Measurements from ENCODE around the gene WDR55. TPM values are rescaled to one million over a fixed set of nuclear protein-coding genes. Genes with fewer than 3 reads are reported as not detected.

The WDR55 gene
- total RNA-seq, 1 experiment from 2014 or later, result 38.8 TPM

DNA sequence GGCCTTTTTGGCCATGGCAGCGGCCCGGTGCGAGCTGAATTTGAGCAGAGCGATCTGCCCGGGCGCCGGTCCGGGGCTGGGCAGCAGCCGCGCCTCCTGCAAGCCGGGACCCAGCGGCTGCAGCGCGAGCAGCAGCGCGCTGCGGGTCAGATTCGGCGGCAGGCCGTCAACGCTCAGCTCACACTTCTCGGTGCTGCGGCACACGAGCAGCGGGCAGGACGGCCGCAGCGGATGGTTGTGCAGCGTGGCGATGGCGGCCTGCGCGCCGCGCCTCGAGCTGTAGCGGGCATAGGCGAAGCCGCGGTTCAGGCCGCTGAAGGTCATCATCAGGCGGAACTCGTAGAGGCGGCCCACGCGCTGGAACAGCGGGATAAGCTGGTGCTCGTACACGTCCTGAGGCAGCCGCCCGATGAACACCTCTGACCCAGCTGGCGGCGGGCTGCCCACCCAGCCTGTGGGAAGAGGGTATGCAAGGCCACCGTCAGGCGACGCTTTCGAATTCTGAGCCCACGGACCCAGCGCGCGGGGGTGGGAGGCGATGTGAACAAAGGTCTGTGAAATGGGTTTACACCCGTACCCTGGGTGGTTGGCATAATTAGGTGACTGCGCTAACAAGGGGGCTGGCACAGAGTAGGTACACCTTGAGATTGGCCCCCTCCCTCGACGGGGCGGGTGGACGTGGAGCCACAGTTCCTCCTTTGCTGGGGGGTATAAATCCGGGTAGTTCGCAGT lies 7.9 kb downstream of the WDR55 start:
- Mint-ChIP-seq H3K9me3 (ENCODE audit: unreplicated experiment) (no peaks in the 10 kb centered on the region), H3K27me3 (ENCODE audit: insufficient read depth, unreplicated experiment) (no peaks in the 10 kb centered on the region), H3K4me3 (ENCODE audit: unreplicated experiment) (no peak overlapping the region), H3K4me1 (ENCODE audit: low read depth, unreplicated experiment) (no peaks in the 10 kb centered on the region), H3K27ac (ENCODE audit: unreplicated experiment) (no peak overlapping the region), H3K36me3 (ENCODE audit: insufficient read depth, unreplicated experiment) (peaks cover 62% of the 10 kb centered on the region)
- no TSS peak for BruUV-seq (replicated peaks)
- TF ChIP-seq, protein P1, sequence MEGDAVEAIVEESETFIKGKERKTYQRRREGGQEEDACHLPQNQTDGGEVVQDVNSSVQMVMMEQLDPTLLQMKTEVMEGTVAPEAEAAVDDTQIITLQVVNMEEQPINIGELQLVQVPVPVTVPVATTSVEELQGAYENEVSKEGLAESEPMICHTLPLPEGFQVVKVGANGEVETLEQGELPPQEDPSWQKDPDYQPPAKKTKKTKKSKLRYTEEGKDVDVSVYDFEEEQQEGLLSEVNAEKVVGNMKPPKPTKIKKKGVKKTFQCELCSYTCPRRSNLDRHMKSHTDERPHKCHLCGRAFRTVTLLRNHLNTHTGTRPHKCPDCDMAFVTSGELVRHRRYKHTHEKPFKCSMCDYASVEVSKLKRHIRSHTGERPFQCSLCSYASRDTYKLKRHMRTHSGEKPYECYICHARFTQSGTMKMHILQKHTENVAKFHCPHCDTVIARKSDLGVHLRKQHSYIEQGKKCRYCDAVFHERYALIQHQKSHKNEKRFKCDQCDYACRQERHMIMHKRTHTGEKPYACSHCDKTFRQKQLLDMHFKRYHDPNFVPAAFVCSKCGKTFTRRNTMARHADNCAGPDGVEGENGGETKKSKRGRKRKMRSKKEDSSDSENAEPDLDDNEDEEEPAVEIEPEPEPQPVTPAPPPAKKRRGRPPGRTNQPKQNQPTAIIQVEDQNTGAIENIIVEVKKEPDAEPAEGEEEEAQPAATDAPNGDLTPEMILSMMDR (IDR thresholded peaks at IDR 0.05; ENCODE audit: insufficient read depth in 1 of 2, low read depth in 1 of 2, low read length in 1 of 2, severe bottlenecking in 1 of 2, unreplicated experiment in 1 of 2), result no peak
- Histone ChIP-seq H3K36me3 (ENCODE audit: control insufficient read depth, insufficient read depth, low read length) (peaks cover 5% of the 10 kb centered on the region), H3K4me1 (no peaks in the 10 kb centered on the region), H3K27me3 (replicated peaks; ENCODE audit: control insufficient read depth, insufficient read depth, low read length) (no peaks in the 10 kb centered on the region), H3K4me3 (ENCODE audit: low read depth, low read length) (no peak overlapping the region), H3K9me3 (no peaks in the 10 kb centered on the region)
- ChIA-PET CTCF (interaction anchor here (1.1 kb wide), 1 partner anchor 25 kb away, joined by 4 read pairs; the partner anchor contains the start of gene IK), POLR2A (no interaction called here)
- DNase-seq, result no peak
- intact Hi-C loops (cut with micrococcal nuclease; ENCODE audit: unreplicated experiment), result no loop called here

DNA sequence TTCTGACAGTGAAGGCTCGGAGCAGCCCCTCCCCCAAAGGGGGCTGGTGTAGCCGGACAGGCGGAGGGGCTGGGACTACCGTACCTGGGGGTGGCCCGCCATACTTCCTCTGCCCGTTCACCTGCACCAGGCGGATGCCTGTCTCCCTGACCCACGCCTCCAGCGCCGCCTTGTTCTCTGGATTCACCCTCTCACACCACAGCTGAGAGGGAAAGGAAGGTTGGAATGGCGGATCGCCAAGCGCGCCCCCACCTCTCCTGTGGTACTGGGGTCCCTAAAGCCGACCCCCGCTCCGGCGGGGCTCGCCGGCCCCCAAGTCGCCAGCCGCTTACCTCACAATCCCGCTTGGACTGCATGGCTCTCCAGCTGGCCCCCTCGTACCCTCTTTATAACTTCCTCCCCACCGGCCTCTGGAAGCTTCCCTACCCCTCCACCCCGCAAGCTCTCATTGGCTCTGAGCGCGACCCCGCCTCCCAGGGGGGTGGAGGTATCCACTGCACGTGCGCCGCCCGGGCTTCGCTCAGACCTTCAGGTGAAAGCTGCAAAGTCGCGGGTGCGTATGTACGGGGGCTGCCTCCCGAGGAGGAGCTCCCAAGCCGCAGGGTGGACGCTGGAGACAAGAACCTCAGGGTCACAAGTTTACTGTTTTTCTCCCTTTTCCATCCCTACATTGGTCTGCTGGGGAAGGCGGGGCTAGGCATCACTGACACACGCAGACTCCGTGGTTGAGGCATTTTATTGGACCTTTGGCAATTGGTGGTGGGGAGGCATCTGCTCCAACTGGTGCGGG lies 8.7 kb downstream of the WDR55 start, which contains the start of gene DND1:
Gene DND1, minus strand, starts transcription at position 390 of the 790 bp plus-strand sequence. Its CDS starts 34 bp downstream, at position 356.
- Mint-ChIP-seq H3K4me3 (ENCODE audit: unreplicated experiment) (no peak within 1 kb of the TSS), H3K27ac (ENCODE audit: unreplicated experiment) (peak within 1 kb of the TSS; percentile 18), H3K4me1 (ENCODE audit: low read depth, unreplicated experiment) (no peaks in the 10 kb centered on the region), H3K27me3 (ENCODE audit: insufficient read depth, unreplicated experiment) (no peaks in the 10 kb centered on the region), H3K36me3 (ENCODE audit: insufficient read depth, unreplicated experiment) (peaks cover 59% of the 10 kb centered on the region), H3K9me3 (ENCODE audit: unreplicated experiment) (no peaks in the 10 kb centered on the region)
- no peak within 1 kb of the TSS for H3K4me3 ChIP-seq (ENCODE audit: low read depth, low read length)
- intact Hi-C loops (cut with micrococcal nuclease; ENCODE audit: unreplicated experiment), result no loop called here
- H3K4me1 ChIP-seq, result no peaks in the 10 kb centered on the region
- CTCF ChIA-PET, result no interaction called here
- H3K27me3 ChIP-seq (replicated peaks; ENCODE audit: control insufficient read depth, insufficient read depth, low read length), result no peaks in the 10 kb centered on the region
- TF ChIP-seq, protein P1 (IDR thresholded peaks at IDR 0.05; ENCODE audit: insufficient read depth in 1 of 2, low read depth in 1 of 2, low read length in 1 of 2, severe bottlenecking in 1 of 2, unreplicated experiment in 1 of 2), result no peak
- H3K9me3 ChIP-seq, result no peaks in the 10 kb centered on the region
- BruUV-seq (replicated peaks), result no TSS peak
- DNase-seq, result no peak
- H3K36me3 ChIP-seq (ENCODE audit: control insufficient read depth, insufficient read depth, low read length), result peaks cover 4% of the 10 kb centered on the region
- POLR2A ChIA-PET, result no interaction called here

DNA sequence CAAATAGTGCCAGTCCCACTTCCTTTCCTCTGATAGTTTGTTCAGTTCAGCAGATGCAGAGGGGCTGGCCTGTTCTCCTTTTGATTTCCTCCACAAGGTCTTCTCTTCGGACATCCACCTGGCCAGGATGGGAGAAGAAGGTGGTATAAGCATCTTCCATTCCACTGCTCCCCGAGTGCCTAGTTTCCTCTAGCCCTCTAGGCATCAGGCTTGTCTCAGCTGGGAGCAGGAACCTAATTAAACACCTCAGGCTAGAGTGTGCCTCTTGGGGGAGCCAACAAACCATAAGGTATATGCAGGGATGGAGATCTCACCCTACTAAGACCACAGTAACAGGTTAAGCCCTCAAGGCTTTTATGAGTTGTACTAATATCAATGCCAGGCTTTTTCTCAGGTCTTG lies 9.5 kb downstream of the WDR55 start:
- intact Hi-C loops (cut with micrococcal nuclease; ENCODE audit: unreplicated experiment), result no loop called here
- Histone ChIP-seq H3K9me3 (no peaks in the 10 kb centered on the region), H3K36me3 (ENCODE audit: control insufficient read depth, insufficient read depth, low read length) (peaks cover 2% of the 10 kb centered on the region), H3K4me3 (ENCODE audit: low read depth, low read length) (no peak overlapping the region), H3K27me3 (replicated peaks; ENCODE audit: control insufficient read depth, insufficient read depth, low read length) (no peaks in the 10 kb centered on the region), H3K4me1 (no peaks in the 10 kb centered on the region)
- H3K36me3 Mint-ChIP-seq (ENCODE audit: insufficient read depth, unreplicated experiment), result peaks cover 54% of the 10 kb centered on the region
- TSS peak; percentile 84 for BruUV-seq (replicated peaks)
- CTCF ChIA-PET, result interaction anchor here (0.8 kb wide), 1 partner anchor 17 kb away, joined by 3 read pairs; the partner anchor contains the start of genes HARS1 and HARS2
- no peaks in the 10 kb centered on the region for H3K9me3 Mint-ChIP-seq (ENCODE audit: unreplicated experiment)
- H3K4me1 Mint-ChIP-seq (ENCODE audit: low read depth, unreplicated experiment), result no peaks in the 10 kb centered on the region
- no peaks in the 10 kb centered on the region for H3K27me3 Mint-ChIP-seq (ENCODE audit: insufficient read depth, unreplicated experiment)
- no peak for DNase-seq
- TF ChIP-seq, protein P1 (IDR thresholded peaks at IDR 0.05; ENCODE audit: insufficient read depth in 1 of 2, low read depth in 1 of 2, low read length in 1 of 2, severe bottlenecking in 1 of 2, unreplicated experiment in 1 of 2), result no peak
- H3K27ac Mint-ChIP-seq (ENCODE audit: unreplicated experiment), result peak overlapping the region; percentile 18
- POLR2A ChIA-PET, result no interaction called here
- no peak overlapping the region for H3K4me3 Mint-ChIP-seq (ENCODE audit: unreplicated experiment)
